GM18870 (cell line): ENCODE measurements around the gene GOLGA8B.
"Not testable (repeated sequence)": the region's sequence is repeated elsewhere in the genome, so short reads cannot be mapped to it uniquely, and the experiment has no call there.

Source experiments
- ATAC-seq: cut with Tn5 transposase; IDR thresholded peaks from one replicate; pipeline ENCODE4 v1.9.1; 2021; ENCODE audit warnings: moderate library complexity; ENCODE audit not compliant: unreplicated experiment

Gene GOLGA8B

GRCh38 chr15:34564711-34565110 lies 18.7 kb downstream of the GOLGA8B start:
- ATAC-seq, result not testable (repeated sequence)

GRCh38 chr15:34560814-34561213 lies 22.6 kb downstream of the GOLGA8B start:
- not testable (repeated sequence) for ATAC-seq

DNA sequence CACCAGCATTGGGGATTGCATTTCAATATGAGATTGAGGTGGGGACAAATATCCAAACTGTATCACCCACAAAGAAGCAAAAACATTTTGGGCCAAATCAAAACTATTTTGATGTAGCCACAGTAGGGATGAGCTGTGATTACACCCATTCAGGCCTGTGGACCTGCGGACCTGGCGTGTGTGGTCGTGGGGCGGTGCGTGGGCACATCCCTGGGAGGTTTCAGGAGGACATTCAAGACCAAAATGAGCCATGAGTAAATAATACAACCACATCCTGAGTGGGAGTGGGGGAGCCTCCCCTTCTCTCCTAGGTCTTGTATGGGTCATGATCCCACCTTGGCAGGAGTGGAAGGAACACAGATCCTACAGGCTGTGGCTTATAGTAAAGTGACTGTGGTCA lies 23.7 kb downstream of the GOLGA8B start:
- ATAC-seq, result not testable (repeated sequence)

- ATAC-seq, result not testable (repeated sequence)
These were observed 28.3 kb downstream of the GOLGA8B start for GRCh38 chr15:34555162-34555561.

- not testable (repeated sequence) for ATAC-seq
These were observed 28.7 kb downstream of the GOLGA8B start for GRCh38 chr15:34554716-34555115.

GRCh38 chr15:34554126-34554525 lies 29.3 kb downstream of the GOLGA8B start:
- not testable (repeated sequence) for ATAC-seq

GRCh38 chr15:34550129-34550528 lies 33.3 kb downstream of the GOLGA8B start:
- not testable (repeated sequence) for ATAC-seq

DNA sequence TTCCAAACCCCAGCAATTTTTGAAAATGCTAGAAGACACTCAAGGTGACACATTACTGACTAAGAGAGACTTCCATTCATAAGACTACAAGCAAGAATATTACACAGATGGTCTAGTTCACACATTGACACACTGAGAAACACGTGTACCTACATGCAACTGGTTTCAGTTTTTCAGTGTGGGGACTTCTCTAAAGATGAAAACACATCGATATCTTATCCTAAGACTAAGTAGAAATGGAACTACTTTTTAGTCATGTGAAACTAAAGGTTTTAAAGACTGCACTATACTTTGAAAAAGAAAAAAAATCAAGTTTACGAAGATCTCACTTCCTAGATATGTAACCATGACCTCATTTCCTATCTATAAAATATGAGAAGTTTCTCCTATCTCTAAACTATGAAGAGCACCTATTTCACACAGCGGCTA lies 34.1 kb downstream of the GOLGA8B start:
- not testable (repeated sequence) for ATAC-seq

- ATAC-seq, result not testable (repeated sequence)
These were observed 39.4 kb downstream of the GOLGA8B start for GRCh38 chr15:34543860-34544649.

DNA sequence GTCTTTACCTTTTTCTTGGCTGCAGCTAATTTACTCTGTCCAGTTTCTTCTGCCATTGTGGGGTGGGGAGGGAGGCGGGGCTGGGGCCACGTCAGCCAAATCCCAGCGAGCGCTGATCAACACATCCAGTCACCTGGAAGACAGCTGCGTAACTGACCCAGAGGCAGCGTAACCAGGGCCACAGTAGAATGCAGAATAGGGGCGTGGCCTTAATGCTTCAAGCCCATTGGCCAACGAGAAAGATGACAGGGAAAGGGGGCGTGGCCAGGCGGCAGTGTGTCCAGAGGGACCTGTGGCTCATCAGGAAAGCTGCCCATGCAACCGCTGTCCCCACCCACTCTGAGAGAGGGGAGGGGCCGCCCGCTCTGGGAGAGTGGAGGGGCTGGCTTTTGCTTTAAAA lies 47.6 kb downstream of the GOLGA8B start:
- ATAC-seq, result not testable (repeated sequence)
